GM12878 (cell line): ENCODE measurements around the gene RNU1-2. TPM values are rescaled to one million over a fixed set of nuclear protein-coding genes. Genes with fewer than 3 reads are reported as not detected.

Source experiments
- ATAC-seq: fragments of 200-7000 bp; cut with Tn5 transposase; 3 replicates; pipeline ENCODE4 v1.9.1; 2020; ENCODE audit warnings: mild to moderate bottlenecking, moderate library complexity
- BruUV-seq: library from RNA; stranded (reverse); fragments of 400-500 nt; replicated peaks from 2 replicates; lab custom pipeline; 2021; lab: Mats Ljungman, UMichigan
- CTCF ChIA-PET: fragments of 300-600 bp; sonication (Branson Sonifier 250); formaldehyde crosslinking; extraction: SDS; loops from one replicate; lab custom pipeline; 2021; ENCODE audit warnings: inconsistent platforms; lab: Yijun Ruan, JAX
- POLR2A ChIA-PET: fragments of 350-600 bp; formaldehyde crosslinking; extraction: SDS; loops from one replicate; lab custom pipeline; 2021; ENCODE audit warnings: inconsistent platforms; lab: Charles Lee
- RAD21 ChIA-PET: fragments of 300-600 bp; sonication (Branson Sonifier 250); formaldehyde crosslinking; loops from one replicate; lab custom pipeline; 2023; ENCODE audit warnings: antibody characterized with exemption; ENCODE audit not compliant: unreplicated experiment; lab: Charles Lee
- SMC1A ChIA-PET: fragments of 300-600 bp; sonication (Branson Sonifier 250); formaldehyde crosslinking; loops from one replicate; lab custom pipeline; 2023; ENCODE audit not compliant: unreplicated experiment, uncharacterized antibody; lab: Charles Lee
- DNase-seq: peaks from one replicate; pipeline ENCODE4 v3.0.0-alpha.2; 2011; ENCODE audit warnings: low read depth, low spot score
- FAIRE-seq: peaks from 3 replicates; lab custom pipeline; 2011; peaks lifted over from hg19 to GRCh38; lab: Jason Lieb, UNC
- H2AFZ ChIP-seq: 2 replicates; pipeline ENCODE4 v1.6.0; 2011; ENCODE audit warnings: low read depth, low read length, control low read depth; ENCODE audit not compliant: control insufficient read depth
- H3K27ac ChIP-seq: 2 replicates; pipeline ENCODE4 v1.5.1; 2011; ENCODE audit warnings: control low read depth; ENCODE audit not compliant: control insufficient read depth, insufficient read depth
- H3K27me3 ChIP-seq, 2 experiments: replicated peaks in 1 of 2; 2 replicates each; pipeline versions ENCODE4 v1.6.0 to v1.6.1; 2011; ENCODE audit warnings: low read length in 1 of 2; ENCODE audit not compliant: control insufficient read depth in 2 of 2, insufficient read depth in 2 of 2
- H3K36me3 ChIP-seq, 2 experiments: 2 replicates each; pipeline ENCODE4 v1.5.1; 2011; ENCODE audit warnings: low read length in 1 of 2; ENCODE audit not compliant: control insufficient read depth in 2 of 2, insufficient read depth in 2 of 2
- H3K4me1 ChIP-seq: 2 replicates; pipeline ENCODE4 v1.6.1; 2011; ENCODE audit warnings: mild to moderate bottlenecking, low read length, moderate library complexity, mixed read lengths; ENCODE audit not compliant: control insufficient read depth, insufficient read depth
- H3K4me2 ChIP-seq: 2 replicates; pipeline ENCODE4 v1.6.0; 2011; ENCODE audit warnings: control low read depth; ENCODE audit not compliant: control insufficient read depth, insufficient read depth
- H3K4me3 ChIP-seq: fragments of 200-600 bp; sonication (generic); 2 replicates; pipeline ENCODE4 v1.5.1; 2016
- H3K79me2 ChIP-seq: 2 replicates; pipeline ENCODE4 v1.6.0; 2011; ENCODE audit warnings: low read length; ENCODE audit not compliant: control insufficient read depth, insufficient read depth
- H3K9ac ChIP-seq: 2 replicates; pipeline ENCODE4 v1.8.0; 2011; ENCODE audit warnings: low read length, control low read depth, mixed read lengths; ENCODE audit not compliant: control insufficient read depth, insufficient read depth
- H3K9me3 ChIP-seq: replicated peaks from 3 replicates; pipeline ENCODE4 v1.5.1; 2011; ENCODE audit warnings: mild to moderate bottlenecking, low read length; ENCODE audit not compliant: control insufficient read depth, insufficient read depth
- H4K20me1 ChIP-seq: 2 replicates; pipeline ENCODE4 v1.6.0; 2011; ENCODE audit not compliant: control insufficient read depth, insufficient read depth
- CBX5 ChIP-seq: sonication (generic); IDR thresholded peaks from 2 replicates; pipeline ENCODE4 v1.6.1; 2016; ENCODE audit warnings: low read depth, moderate library complexity, mild to moderate bottlenecking, inconsistent platforms
- E2F4 ChIP-seq: IDR thresholded peaks from 2 replicates; pipeline ENCODE4 v1.6.1; 2012; ENCODE audit warnings: low read depth, low read length, improper control_type of control experiment
- EP300 ChIP-seq, 2 experiments: fragments of 150-350 bp in 1 of 2; IDR thresholded peaks; 2 replicates each; pipeline ENCODE4 v1.6.1; 2011 to 2012; ENCODE audit warnings: low read depth in 2 of 2, low read length in 2 of 2, borderline replicate concordance in 1 of 2, improper control_type of control experiment in 1 of 2, inconsistent platforms in 1 of 2; ENCODE audit not compliant: control insufficient read depth in 1 of 2
- ESRRA ChIP-seq: IDR thresholded peaks from 2 replicates; pipeline ENCODE4 v1.6.1; 2012; ENCODE audit warnings: mild to moderate bottlenecking, low read length, improper control_type of control experiment
- GATAD2B ChIP-seq: fragments of 450-650 bp; conservative IDR thresholded peaks from 2 replicates; pipeline ENCODE4 v1.6.1; 2017; ENCODE audit warnings: low read depth, mild to moderate bottlenecking, moderate library complexity
- HDAC6 ChIP-seq: fragments of 200-600 bp; sonication (generic); IDR thresholded peaks from one replicate; pipeline ENCODE4 v1.8.0; 2017; ENCODE audit warnings: antibody characterized with exemption; ENCODE audit not compliant: unreplicated experiment
- IRF5 ChIP-seq: fragments of 450-650 bp; IDR thresholded peaks from 2 replicates; pipeline ENCODE4 v1.6.1; 2017; ENCODE audit warnings: borderline replicate concordance
- NBN ChIP-seq: fragments of 450-650 bp; IDR thresholded peaks from 2 replicates; pipeline ENCODE4 v1.6.1; 2016
- NR2C1 ChIP-seq: fragments of 450-650 bp; IDR thresholded peaks from 2 replicates; pipeline ENCODE4 v1.6.1; 2017; ENCODE audit warnings: antibody characterized with exemption, mild to moderate bottlenecking, moderate library complexity
- PRDM15 ChIP-seq: fragments of 450-650 bp; formaldehyde crosslinking; IDR thresholded peaks from 2 replicates; pipeline ENCODE4 v1.4.0; 2020; ENCODE audit warnings: mild to moderate bottlenecking, moderate library complexity
- RAD51 ChIP-seq: fragments of 450-650 bp; IDR thresholded peaks from 2 replicates; pipeline ENCODE4 v1.6.1; 2016; ENCODE audit warnings: moderate library complexity, mild to moderate bottlenecking, inconsistent platforms
- SUPT20H ChIP-seq: IDR thresholded peaks from 2 replicates; pipeline ENCODE4 v1.6.1; 2011; ENCODE audit warnings: low read depth, mild to moderate bottlenecking, low read length, moderate library complexity, borderline replicate concordance; ENCODE audit not compliant: control insufficient read depth
- TBL1XR1 ChIP-seq: IDR thresholded peaks from 2 replicates; pipeline ENCODE4 v1.6.1; 2012; ENCODE audit warnings: low read depth, low read length, improper control_type of control experiment
- ZBED1 ChIP-seq: IDR thresholded peaks from 2 replicates; pipeline ENCODE4 v1.6.1; 2016; ENCODE audit warnings: borderline replicate concordance
- ZNF622 ChIP-seq: fragments of 450-650 bp; IDR thresholded peaks from 2 replicates; pipeline ENCODE4 v1.6.1; 2017; ENCODE audit warnings: mild to moderate bottlenecking, inconsistent platforms
- ZSCAN29 ChIP-seq: fragments of 450-650 bp; IDR thresholded peaks from 2 replicates; pipeline ENCODE4 v1.6.1; 2017; ENCODE audit warnings: mild to moderate bottlenecking, moderate library complexity
- WGBS: methylation state at CpG from one replicate; pipeline ENCODE4 v1.1.6; 2016; ENCODE audit warnings: low lambda C conversion rate; ENCODE audit not compliant: insufficient replicate concordance, insufficient coverage; ENCODE audit errors: missing lambda C conversion rate; 5-methylcytosine and 5-hydroxymethylcytosine counted together
- in situ Hi-C: fragments of 300-500 bp; cut with MboI; formaldehyde crosslinking; loops from 9 replicates; pipeline ENCODE4 v1.14.3; 2018; ENCODE audit warnings: mixed read lengths
- intact Hi-C: fragments of 100-400 bp; cut with micrococcal nuclease; formaldehyde crosslinking; loops from one replicate; pipeline ENCODE4 v1.14.2; 2022; ENCODE audit not compliant: unreplicated experiment
- polyA plus RNA-seq, 11 experiments: library from polyadenylated mRNA; depleted of rRNA in 4 of 11; unstranded in 6 of 11; stranded (reverse) in 5 of 11; fragments of >200 nt; fragmentation: Nextera tagmentation in 4 of 11; fragmentation: Illumina TruSeq in 1 of 11; extraction: Ambion mirVana in 4 of 11; extraction: Trizol in 1 of 11; gene quantifications; 1 replicate in 1 of 11; 2 replicates in 10 of 11; pipeline versions ENCODE4 v1.2.1 to v1.2.3, GENCODE V29; 2011 to 2016; ENCODE audit warnings: inconsistent platforms in 2 of 11, missing spikeins in 2 of 11, low read depth in 1 of 11
- total RNA-seq, 4 experiments: library from RNA; depleted of rRNA in 3 of 4; stranded (reverse); fragments of >200 nt in 3 of 4; fragmentation: Illumina TruSeq in 1 of 4; extraction: Trizol in 1 of 4; gene quantifications; 2 replicates each; pipeline versions ENCODE4 v1.2.1 to v1.2.3, GENCODE V29; 2013 to 2021

Gene RNU1-2
- total and polyA plus RNA-seq, 10 of the 15 experiments (the other 5 are each of a cell fraction or from before 2014, with no cell fraction given): under 0.01 to 20,946 (median 4.7) TPM; not detected in 2

GRCh38 chr1:16927256-16927655 is 31.5 kb downstream of the RNU1-2 start:
- ATAC-seq (no peak), DNase-seq (no peak), FAIRE-seq (no peak)
- ChIA-PET POLR2A (no interaction called here), CTCF (no interaction called here), SMC1A (no interaction called here), RAD21 (no interaction called here)
- intact Hi-C loops: no loop called here
- no peak overlapping the region for H2AFZ ChIP-seq
- no peak overlapping the region for H3K4me3 ChIP-seq
- in situ Hi-C loops: no loop called here
- 59% methylated on average over 14 of the region's 14 CpGs for WGBS
- no peak overlapping the region for H3K4me2 ChIP-seq
- no peaks in the 10 kb centered on the region for H3K79me2 ChIP-seq
- no peak overlapping the region for H3K9ac ChIP-seq
- BruUV-seq: no TSS peak
- no peaks in the 10 kb centered on the region for H3K4me1 ChIP-seq
- no peaks in the 10 kb centered on the region for H3K36me3 ChIP-seq
- H3K27ac ChIP-seq: no peak overlapping the region
- TF ChIP-seq SUPT20H (no peak), IRF5 (no peak), GATAD2B (no peak), ZSCAN29 (no peak), NBN (no peak), ZBED1 (no peak), ESRRA (no peak), RAD51 (no peak), ZNF622 (no peak), EP300 (IDR thresholded peaks at IDR 0.05; ENCODE audit: borderline replicate concordance in 1 of 2, control insufficient read depth in 1 of 2, low read depth in 2 of 2, low read length in 2 of 2) (no peak), PRDM15 (CRISPR knock-in tag) (no peak), NR2C1 (no peak), CBX5 (no peak), HDAC6 (no peak), E2F4 (no peak), TBL1XR1 (no peak)
- no peaks in the 10 kb centered on the region for H3K9me3 ChIP-seq
- no peaks in the 10 kb centered on the region for H3K27me3 ChIP-seq
- H4K20me1 ChIP-seq: no peaks in the 10 kb centered on the region
